ENCODE data around the gene NANOS1. TPM values are rescaled to one million over a fixed set of nuclear protein-coding genes. Genes with fewer than 3 reads are reported as not detected.

Gene NANOS1
- total and polyA plus RNA-seq, 3 donors from 2014 or later = 2.5 to 4.4 (median 3.8) TPM

GRCh38 chr10:118982366-118982765 lies 47.1 kb upstream of the NANOS1 start:
- TF ChIP-seq CTCF (IDR thresholded peaks at IDR 0.05) (no peak), POLR2A (IDR thresholded peaks at IDR 0.05) (no peak)
- no peaks in the 10 kb centered on the region for H3K9me3 ChIP-seq
- no peaks in the 10 kb centered on the region for H3K36me3 ChIP-seq (ENCODE audit: low read depth, missing control alignments)
- no peak overlapping the region for H3K27ac ChIP-seq
- DNase-seq = no peak
- no peaks in the 10 kb centered on the region for H3K4me1 ChIP-seq
- intact Hi-C loops (cut with DNase I; ENCODE audit: low total_unique reads) = no loop called here
- no peak overlapping the region for H3K4me3 ChIP-seq
- no peaks in the 10 kb centered on the region for H3K27me3 ChIP-seq
- WGBS, 2 donors = 82 to 88% methylated on average over 4 of the region's 4 CpGs

GRCh38 chr10:118983263-118983662 lies 46.3 kb upstream of the NANOS1 start:
- intact Hi-C loops (cut with DNase I; ENCODE audit: low total_unique reads) = no loop called here
- no peak for DNase-seq
- TF ChIP-seq POLR2A (IDR thresholded peaks at IDR 0.05) = no peak
- no peak for TF ChIP-seq CTCF (IDR thresholded peaks at IDR 0.05)

GRCh38 chr10:118985576-118985975 lies 43.9 kb upstream of the NANOS1 start:
- TF ChIP-seq POLR2A (IDR thresholded peaks at IDR 0.05) (no peak), CTCF (IDR thresholded peaks at IDR 0.05) (no peak)
- no peaks in the 10 kb centered on the region for H3K9me3 ChIP-seq
- DNase-seq = no peak
- intact Hi-C loops (cut with DNase I; ENCODE audit: low total_unique reads) = no loop called here
- 81% methylated on average over 2 of the region's 2 CpGs for WGBS, 2 donors
- no peaks in the 10 kb centered on the region for H3K4me1 ChIP-seq
- H3K36me3 ChIP-seq (ENCODE audit: low read depth, missing control alignments) = no peaks in the 10 kb centered on the region
- no peak overlapping the region for H3K27ac ChIP-seq
- no peak overlapping the region for H3K4me3 ChIP-seq
- no peaks in the 10 kb centered on the region for H3K27me3 ChIP-seq

More at GRCh38 chr10:118983263-118983662, 46.3 kb upstream of the NANOS1 start:
- no peaks in the 10 kb centered on the region for H3K27me3 ChIP-seq
- H3K27ac ChIP-seq = no peak overlapping the region
- no peaks in the 10 kb centered on the region for H3K36me3 ChIP-seq (ENCODE audit: low read depth, missing control alignments)
- no peaks in the 10 kb centered on the region for H3K4me1 ChIP-seq
- no peak overlapping the region for H3K4me3 ChIP-seq
- no peaks in the 10 kb centered on the region for H3K9me3 ChIP-seq
- 73 to 84% methylated on average over 1 of the region's 1 CpG for WGBS, 2 donors

- Histone ChIP-seq H3K9me3 (no peaks in the 10 kb centered on the region), H3K4me1 (no peaks in the 10 kb centered on the region), H3K36me3 (ENCODE audit: low read depth, missing control alignments) (no peaks in the 10 kb centered on the region), H3K4me3 (no peak overlapping the region), H3K27me3 (no peaks in the 10 kb centered on the region), H3K27ac (no peak overlapping the region)
- intact Hi-C loops (cut with DNase I; ENCODE audit: low total_unique reads) = no loop called here
- no peak for DNase-seq
- WGBS, 2 donors = 64 to 69% methylated on average over 7 of the region's 7 CpGs
- TF ChIP-seq CTCF (IDR thresholded peaks at IDR 0.05) (no peak), POLR2A (IDR thresholded peaks at IDR 0.05) (no peak)
These were observed 42.4 kb upstream of the NANOS1 start for GRCh38 chr10:118986815-118987790.
